HepG2 (cell line): ENCODE results near the gene UNG. TPM values are rescaled to one million over a fixed set of nuclear protein-coding genes. Genes with fewer than 3 reads are reported as not detected.

Source experiments
- ATF7 ChIP-seq, 2 experiments: fragments of 450-650 bp in 1 of 2; sonication (generic) in 1 of 2; formaldehyde crosslinking in 1 of 2; IDR thresholded peaks; 2 replicates each; pipeline versions ENCODE4 v1.4.0 to v1.6.1; 2016 to 2020; ENCODE audit warnings: antibody characterized with exemption in 1 of 2, mild to moderate bottlenecking in 1 of 2, missing genetic modification reagents in 1 of 2
- ETV6 ChIP-seq: sonication (generic); formaldehyde crosslinking; conservative IDR thresholded peaks from 2 replicates; pipeline ENCODE4 v1.4.0; 2020; ENCODE audit warnings: missing genetic modification reagents
- FOSL2 ChIP-seq: sonication (generic); formaldehyde crosslinking; IDR thresholded peaks from 2 replicates; pipeline ENCODE4 v1.4.0; 2020; ENCODE audit warnings: missing genetic modification reagents
- FOXO4 ChIP-seq: sonication (generic); formaldehyde crosslinking; conservative IDR thresholded peaks from 2 replicates; pipeline ENCODE4 v1.8.1; 2023; ENCODE audit warnings: missing genetic modification reagents
- HOXA3 ChIP-seq: sonication (generic); formaldehyde crosslinking; IDR thresholded peaks from 2 replicates; pipeline ENCODE4 v1.5.0; 2020; ENCODE audit warnings: missing genetic modification reagents
- KMT2B ChIP-seq: IDR thresholded peaks from 2 replicates; pipeline ENCODE4 v1.6.1; 2016; ENCODE audit warnings: missing genetic modification reagents, missing compliant biosample characterization
- MTF2 ChIP-seq: sonication (generic); formaldehyde crosslinking; IDR thresholded peaks from 2 replicates; pipeline ENCODE4 v1.5.0; 2020; ENCODE audit warnings: missing genetic modification reagents, borderline replicate concordance
- POGZ ChIP-seq: sonication (generic); formaldehyde crosslinking; IDR thresholded peaks from 2 replicates; pipeline ENCODE4 v1.4.0; 2020; ENCODE audit warnings: mild to moderate bottlenecking, missing genetic modification reagents
- PRDM15 ChIP-seq: sonication (generic); formaldehyde crosslinking; IDR thresholded peaks from 2 replicates; pipeline ENCODE4 v1.4.0; 2020; ENCODE audit warnings: missing genetic modification reagents
- REPIN1 ChIP-seq: sonication (generic); formaldehyde crosslinking; IDR thresholded peaks from 2 replicates; pipeline ENCODE4 v1.8.0; 2022; ENCODE audit warnings: missing genetic modification reagents, low read depth, mild to moderate bottlenecking, borderline replicate concordance
- SRF ChIP-seq: IDR thresholded peaks from 2 replicates; pipeline ENCODE4 v1.6.1; 2011; ENCODE audit warnings: mild to moderate bottlenecking, low read depth, low read length, moderate library complexity
- SYNCRIP ChIP-seq: fragments of 200-400 bp; formaldehyde crosslinking; IDR thresholded peaks from 2 replicates; pipeline ENCODE4 v1.6.1; 2018; ENCODE audit warnings: mild to moderate bottlenecking, low read depth, low read length; ENCODE audit not compliant: insufficient read depth
- TFDP2 ChIP-seq: sonication (generic); formaldehyde crosslinking; IDR thresholded peaks from 2 replicates; pipeline ENCODE4 v1.4.0; 2020; ENCODE audit warnings: missing genetic modification reagents
- ZNF281 ChIP-seq: sonication (generic); formaldehyde crosslinking; IDR thresholded peaks from 2 replicates; pipeline ENCODE4 v1.4.0; 2020; ENCODE audit warnings: missing genetic modification reagents, borderline replicate concordance
- ZNF350 ChIP-seq: sonication (generic); formaldehyde crosslinking; IDR thresholded peaks from 2 replicates; pipeline ENCODE4 v1.4.0; 2020; ENCODE audit warnings: mild to moderate bottlenecking, low read depth, missing genetic modification reagents, borderline replicate concordance
- ZNF530 ChIP-seq: sonication (generic); formaldehyde crosslinking; IDR thresholded peaks from 2 replicates; pipeline ENCODE4 v1.5.0; 2020; ENCODE audit warnings: low read depth, mild to moderate bottlenecking, missing genetic modification reagents
- ZNF605 ChIP-seq: sonication (generic); formaldehyde crosslinking; IDR thresholded peaks from 2 replicates; pipeline ENCODE4 v1.8.0; 2022; ENCODE audit warnings: mild to moderate bottlenecking, missing genetic modification reagents
- ZNF773 ChIP-seq: sonication (generic); formaldehyde crosslinking; IDR thresholded peaks from 2 replicates; pipeline ENCODE4 v1.4.0; 2020; ENCODE audit warnings: missing genetic modification reagents, borderline replicate concordance
- ZSCAN21 ChIP-seq: sonication (generic); formaldehyde crosslinking; IDR thresholded peaks from 2 replicates; pipeline ENCODE4 v1.8.0; 2022; ENCODE audit warnings: mild to moderate bottlenecking, missing genetic modification reagents, moderate library complexity, borderline replicate concordance
- polyA plus RNA-seq, 8 experiments: library from polyadenylated mRNA; depleted of rRNA in 3 of 8; stranded (reverse) in 7 of 8; unstranded in 1 of 8; fragments of >200 nt; fragmentation: Illumina TruSeq in 4 of 8; extraction: Trizol in 4 of 8; gene quantifications; 2 replicates each; pipeline versions ENCODE4 v1.2.1 to v1.2.3, GENCODE V29; 2011 to 2016; ENCODE audit warnings: low read depth in 4 of 8, missing spikeins in 1 of 8, mixed read lengths in 1 of 8; ENCODE audit not compliant: insufficient read depth in 1 of 8
- total RNA-seq, 5 experiments: library from RNA; depleted of rRNA; stranded (reverse); fragments of >200 nt; fragmentation: Illumina TruSeq; extraction: Trizol; gene quantifications; 2 replicates each; pipeline ENCODE4 v1.2.3, GENCODE V29; 2016; ENCODE audit warnings: low read depth in 1 of 5

UNG gene
- total and polyA plus RNA-seq, 2 of the 13 experiments (the other 11 are each of a cell fraction or from before 2014, with no cell fraction given): 23.3 to 114 TPM

DNA sequence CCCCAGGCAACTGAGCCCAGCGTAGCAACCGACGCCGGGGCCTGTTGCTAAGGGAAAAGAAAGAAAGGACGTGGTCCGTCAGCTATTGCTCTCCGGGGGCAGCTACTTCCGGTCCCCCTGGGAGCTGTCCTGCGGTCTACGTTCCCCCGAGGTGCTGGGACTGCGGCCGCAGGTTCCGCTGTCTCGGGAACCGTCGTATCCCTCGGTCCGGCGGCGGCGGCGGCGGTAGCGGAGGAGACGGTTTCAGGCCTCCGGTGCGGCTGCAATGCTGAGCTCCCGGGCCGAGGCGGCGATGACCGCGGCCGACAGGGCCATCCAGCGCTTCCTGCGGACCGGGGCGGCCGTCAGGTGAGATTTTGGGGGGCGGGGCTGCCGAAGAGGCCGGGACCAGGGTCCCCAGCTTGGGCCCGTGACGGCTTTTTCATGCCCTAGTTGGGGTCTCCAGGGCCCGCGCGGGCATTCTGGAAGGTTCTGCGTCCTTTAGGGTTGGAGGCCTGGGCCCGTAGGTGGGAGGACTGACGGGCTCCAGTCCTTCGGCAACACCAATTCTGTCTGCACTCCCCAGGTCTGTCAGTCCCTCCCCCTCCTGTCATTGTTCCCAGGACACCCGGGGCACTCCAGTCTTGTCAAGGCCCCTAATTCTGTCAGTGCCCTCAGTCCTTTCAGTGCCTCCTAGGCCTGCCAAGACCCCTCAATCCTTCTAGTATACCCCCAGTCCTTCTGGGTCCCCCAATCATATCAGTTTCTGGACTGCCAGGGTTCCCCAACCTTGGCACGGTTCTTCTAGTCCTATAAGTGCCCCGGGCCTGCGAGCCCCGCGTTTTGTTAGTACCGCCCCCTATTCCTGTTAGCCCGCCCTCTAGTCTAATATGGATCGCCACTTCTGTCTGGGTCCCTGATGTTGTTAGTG, 44.7 kb upstream of the UNG start, which contains the start of gene USP30 (continued):
- TF ChIP-seq HOXA3 (CRISPR knock-in tag) (peak; percentile 94), ZNF281 (peak; percentile 82; the same call in 1 of the 2 replicates), FOXO4 (CRISPR knock-in tag) (no peak), ZNF350 (peak; percentile 92), FOSL2 (peak; percentile 68), ZNF773 (CRISPR knock-in tag) (no peak; the same call in 1 of the 2 replicates), ZNF530 (CRISPR knock-in tag) (no peak), ATF7 (IDR thresholded peaks at IDR 0.05) (no peak), ATF7 (CRISPR knock-in tag; IDR thresholded peaks at IDR 0.05) (peak; percentile 77; the same call in 1 of the 2 replicates), MTF2 (no peak; the same call in 1 of the 2 replicates), REPIN1 (CRISPR knock-in tag) (peak; percentile 92), ETV6 (CRISPR knock-in tag) (no peak), ZSCAN21 (CRISPR knock-in tag) (peak; percentile 68), TFDP2 (CRISPR knock-in tag) (peak; percentile 73), PRDM15 (CRISPR knock-in tag) (no peak), KMT2B (CRISPR knock-in tag) (peak; percentile 97), SRF (peak; percentile 85), ZNF605 (CRISPR knock-in tag) (peak; percentile 55; the same call in 1 of the 2 replicates), POGZ (CRISPR knock-in tag) (peak; percentile 98), SYNCRIP (no peak)
